Body of pancreas (tissue), 4 donors: Measurements from ENCODE around the gene SNX20.

Source experiments
- POLR2A ChIP-seq, 3 donors: fragments of 450-650 bp; IDR thresholded peaks; one replicate each; pipeline ENCODE4 v1.6.1; 2016; ENCODE audit warnings: antibody characterized with exemption in 3 of 3, mild to moderate bottlenecking in 2 of 3
- TF ChIP-seq, protein P1 (sequence below), 7 experiments: fragments of 450-650 bp in 4 of 7; fragments of 200-600 bp in 3 of 7; sonication (generic) in 3 of 7; IDR thresholded peaks; one replicate each; pipeline ENCODE4 v1.5.1; 2016 to 2019; ENCODE audit warnings: antibody characterized with exemption in 7 of 7

DNA sequence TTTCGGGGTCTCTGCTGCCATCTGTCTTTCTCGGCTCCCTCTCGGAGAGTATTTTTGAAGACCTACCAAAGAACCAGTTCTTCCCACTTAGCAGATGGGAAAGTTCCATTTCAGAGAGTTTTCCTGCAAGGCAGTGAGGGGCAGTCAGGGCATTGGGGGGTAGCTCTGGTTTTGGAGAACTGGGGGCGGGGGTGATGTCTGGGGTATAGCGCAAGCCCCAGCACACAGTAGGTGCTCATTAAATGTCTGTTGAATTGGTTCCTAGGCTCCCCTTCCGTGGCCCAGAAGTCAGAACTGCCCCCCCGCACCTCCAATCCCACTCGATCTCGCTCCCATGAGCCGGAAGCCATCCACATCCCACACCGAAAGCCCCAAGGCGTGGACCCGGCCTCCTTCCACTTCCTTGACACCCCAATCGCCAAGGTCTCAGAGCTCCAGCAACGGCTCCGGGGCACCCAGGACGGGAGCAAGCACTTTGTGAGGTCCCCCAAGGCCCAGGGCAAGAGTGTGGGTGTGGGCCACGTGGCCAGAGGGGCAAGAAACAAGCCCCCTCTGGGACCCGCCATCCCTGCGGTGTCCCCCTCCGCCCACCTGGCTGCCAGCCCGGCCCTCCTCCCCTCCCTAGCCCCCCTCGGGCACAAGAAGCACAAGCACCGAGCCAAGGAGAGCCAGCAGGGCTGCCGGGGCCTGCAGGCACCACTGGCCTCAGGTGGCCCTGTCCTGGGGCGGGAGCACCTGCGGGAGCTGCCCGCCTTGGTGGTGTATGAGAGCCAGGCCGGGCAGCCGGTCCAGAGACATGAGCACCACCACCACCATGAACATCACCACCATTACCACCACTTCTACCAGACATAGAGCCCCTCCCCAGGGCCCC is 47.9 kb downstream of the SNX20 start:
- TF ChIP-seq, protein P1, sequence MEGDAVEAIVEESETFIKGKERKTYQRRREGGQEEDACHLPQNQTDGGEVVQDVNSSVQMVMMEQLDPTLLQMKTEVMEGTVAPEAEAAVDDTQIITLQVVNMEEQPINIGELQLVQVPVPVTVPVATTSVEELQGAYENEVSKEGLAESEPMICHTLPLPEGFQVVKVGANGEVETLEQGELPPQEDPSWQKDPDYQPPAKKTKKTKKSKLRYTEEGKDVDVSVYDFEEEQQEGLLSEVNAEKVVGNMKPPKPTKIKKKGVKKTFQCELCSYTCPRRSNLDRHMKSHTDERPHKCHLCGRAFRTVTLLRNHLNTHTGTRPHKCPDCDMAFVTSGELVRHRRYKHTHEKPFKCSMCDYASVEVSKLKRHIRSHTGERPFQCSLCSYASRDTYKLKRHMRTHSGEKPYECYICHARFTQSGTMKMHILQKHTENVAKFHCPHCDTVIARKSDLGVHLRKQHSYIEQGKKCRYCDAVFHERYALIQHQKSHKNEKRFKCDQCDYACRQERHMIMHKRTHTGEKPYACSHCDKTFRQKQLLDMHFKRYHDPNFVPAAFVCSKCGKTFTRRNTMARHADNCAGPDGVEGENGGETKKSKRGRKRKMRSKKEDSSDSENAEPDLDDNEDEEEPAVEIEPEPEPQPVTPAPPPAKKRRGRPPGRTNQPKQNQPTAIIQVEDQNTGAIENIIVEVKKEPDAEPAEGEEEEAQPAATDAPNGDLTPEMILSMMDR (IDR thresholded peaks at IDR 0.05) = no peak
- TF ChIP-seq POLR2A (IDR thresholded peaks at IDR 0.05) = no peak
